VCaP (cell line): Measurements from ENCODE around the gene DEGS2.

ENCODE experiments used
- H3K27ac ChIP-seq: fragments of 450-650 bp; 2 replicates; pipeline ENCODE4 v1.5.1; 2017
- TF ChIP-seq, protein P1 (sequence below): fragments of 450-650 bp; conservative IDR thresholded peaks from 2 replicates; pipeline ENCODE4 v1.5.1; 2017; ENCODE audit warnings: mild to moderate bottlenecking, moderate library complexity

DEGS2 gene

DNA sequence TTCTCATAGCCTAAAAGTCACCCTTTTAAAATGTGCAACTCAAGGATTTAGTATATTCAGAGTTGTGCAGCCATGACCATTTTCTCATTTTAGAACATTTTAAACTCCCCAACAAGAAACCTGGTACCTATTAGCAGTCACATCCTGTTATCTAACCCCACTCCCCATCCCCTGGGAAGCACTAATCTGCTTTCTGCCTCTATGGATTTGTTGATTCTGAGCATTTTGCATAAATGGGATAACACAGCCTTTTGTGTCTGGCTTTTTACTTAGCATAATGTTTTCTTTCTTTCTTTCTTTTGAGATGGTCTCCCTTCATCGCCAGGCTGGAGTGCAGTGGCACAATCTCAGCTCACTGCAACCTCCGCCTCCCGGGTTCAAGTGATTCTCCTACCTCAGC lies 40.9 kb upstream of the DEGS2 start:
- no peak overlapping the region for H3K27ac ChIP-seq
- TF ChIP-seq, protein P1, sequence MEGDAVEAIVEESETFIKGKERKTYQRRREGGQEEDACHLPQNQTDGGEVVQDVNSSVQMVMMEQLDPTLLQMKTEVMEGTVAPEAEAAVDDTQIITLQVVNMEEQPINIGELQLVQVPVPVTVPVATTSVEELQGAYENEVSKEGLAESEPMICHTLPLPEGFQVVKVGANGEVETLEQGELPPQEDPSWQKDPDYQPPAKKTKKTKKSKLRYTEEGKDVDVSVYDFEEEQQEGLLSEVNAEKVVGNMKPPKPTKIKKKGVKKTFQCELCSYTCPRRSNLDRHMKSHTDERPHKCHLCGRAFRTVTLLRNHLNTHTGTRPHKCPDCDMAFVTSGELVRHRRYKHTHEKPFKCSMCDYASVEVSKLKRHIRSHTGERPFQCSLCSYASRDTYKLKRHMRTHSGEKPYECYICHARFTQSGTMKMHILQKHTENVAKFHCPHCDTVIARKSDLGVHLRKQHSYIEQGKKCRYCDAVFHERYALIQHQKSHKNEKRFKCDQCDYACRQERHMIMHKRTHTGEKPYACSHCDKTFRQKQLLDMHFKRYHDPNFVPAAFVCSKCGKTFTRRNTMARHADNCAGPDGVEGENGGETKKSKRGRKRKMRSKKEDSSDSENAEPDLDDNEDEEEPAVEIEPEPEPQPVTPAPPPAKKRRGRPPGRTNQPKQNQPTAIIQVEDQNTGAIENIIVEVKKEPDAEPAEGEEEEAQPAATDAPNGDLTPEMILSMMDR: no peak

- TF ChIP-seq, protein P1: no peak
- no peak overlapping the region for H3K27ac ChIP-seq
Observed at GRCh38 chr14:100199240-100199860, 39.9 kb upstream of the DEGS2 start.

DNA sequence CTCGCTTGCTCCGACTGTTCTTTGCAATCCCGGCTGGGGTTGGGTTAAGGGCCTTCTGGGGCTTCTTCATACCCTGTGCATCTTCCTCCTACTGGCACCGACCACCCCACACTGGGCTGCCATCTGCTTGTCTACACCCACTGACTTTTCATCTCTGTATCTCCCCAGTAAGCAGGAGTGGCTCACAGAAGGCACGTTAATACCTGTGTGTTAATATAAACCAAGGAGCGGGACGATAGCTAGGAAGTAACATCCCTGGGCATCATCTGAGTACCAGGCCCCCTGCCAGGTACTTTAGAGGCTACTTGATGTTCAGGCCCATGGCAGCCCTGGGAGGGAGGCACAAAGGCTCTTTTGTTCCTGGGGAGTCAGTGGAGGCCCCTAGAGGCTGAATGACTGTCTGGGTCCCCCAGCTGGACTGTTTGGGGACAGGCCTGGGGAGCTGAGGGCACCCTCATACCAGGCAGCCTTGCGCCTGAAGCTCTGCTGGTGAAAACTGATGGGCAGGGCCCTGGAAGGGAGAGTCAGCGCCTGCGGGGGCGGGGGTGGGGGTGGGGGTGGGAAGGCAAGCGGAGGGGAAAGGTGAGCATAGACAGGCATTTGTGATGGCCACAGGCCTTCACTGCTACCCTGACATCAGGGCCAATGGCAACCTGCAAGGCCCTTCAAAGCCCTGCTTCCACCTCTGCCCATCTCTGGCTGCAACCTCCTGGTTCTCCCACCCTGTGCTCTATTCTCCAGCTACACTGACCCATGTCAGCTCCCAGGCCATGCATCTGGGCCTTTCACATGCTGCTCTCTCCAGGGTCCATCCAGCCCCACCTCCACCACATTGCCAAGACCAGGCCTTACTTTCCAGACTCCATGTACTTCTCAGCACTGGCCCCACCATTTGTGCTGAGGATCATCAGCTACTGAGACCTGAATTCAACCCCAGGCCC lies 34.2 kb upstream of the DEGS2 start:
- H3K27ac ChIP-seq: peak overlapping the region; percentile 85
- TF ChIP-seq, protein P1: no peak

GRCh38 chr14:100192672-100193416 lies 33.4 kb upstream of the DEGS2 start:
- TF ChIP-seq, protein P1: peak; percentile 95
- peak overlapping the region; percentile 85 for H3K27ac ChIP-seq

DNA sequence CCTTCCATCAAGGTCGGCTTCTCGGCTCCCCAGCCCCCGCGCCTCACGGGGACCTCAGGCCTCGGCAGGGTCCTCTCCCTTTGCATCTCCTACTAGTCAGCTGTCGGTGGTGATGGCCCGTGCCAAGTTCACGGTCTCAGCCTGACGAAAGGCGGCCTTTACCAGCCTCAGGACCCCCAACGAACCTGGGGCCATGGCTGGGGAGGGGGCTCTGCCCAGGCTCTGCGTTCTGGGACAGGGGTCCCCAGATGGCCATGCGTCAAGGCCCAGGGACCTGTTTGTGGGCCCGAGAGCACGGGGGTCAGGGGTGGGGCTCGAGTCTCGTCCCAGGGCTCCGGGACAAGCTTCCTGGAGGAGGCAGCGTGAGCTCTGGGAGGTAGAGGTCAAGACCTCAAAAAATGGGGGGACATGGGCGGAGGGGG lies 32.8 kb upstream of the DEGS2 start:
- TF ChIP-seq, protein P1: no peak
- peak overlapping the region; percentile 85 for H3K27ac ChIP-seq

DNA sequence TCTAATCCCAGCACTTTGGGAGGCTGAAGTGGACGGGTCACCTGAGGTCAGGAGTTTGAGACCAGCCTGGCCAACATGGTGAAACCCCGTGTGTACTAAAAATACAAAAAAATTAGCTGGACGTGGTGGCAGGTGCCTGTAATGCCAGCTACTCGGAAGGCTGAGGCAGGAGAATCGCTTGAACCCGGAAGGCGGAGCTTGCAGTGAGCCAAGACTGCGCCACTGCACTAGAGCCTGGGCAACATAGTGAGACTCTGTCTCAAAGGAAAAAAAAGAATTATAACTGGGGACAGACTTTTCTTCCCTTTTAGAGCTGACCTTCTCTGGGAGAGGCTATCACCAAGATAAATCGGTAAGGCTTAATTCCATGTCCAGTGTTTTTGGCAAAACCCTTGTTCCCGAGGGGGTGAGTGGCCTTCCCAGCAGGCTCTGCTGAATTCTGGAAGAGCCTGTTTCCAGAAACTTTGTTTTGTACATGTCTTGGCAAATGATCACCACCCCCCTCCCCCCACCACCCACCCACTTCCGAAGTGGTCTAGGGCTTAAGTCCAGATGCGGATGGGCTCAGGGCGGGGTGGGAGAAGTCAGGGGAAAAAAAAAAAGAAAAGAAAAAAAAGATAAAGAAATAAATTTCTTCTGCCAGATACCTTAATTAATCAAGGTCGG lies 32.3 kb upstream of the DEGS2 start:
- TF ChIP-seq, protein P1: no peak
- peak overlapping the region; percentile 85 for H3K27ac ChIP-seq

- TF ChIP-seq, protein P1: no peak
- H3K27ac ChIP-seq: no peak overlapping the region
Observed at GRCh38 chr14:100190126-100190525, 30.7 kb upstream of the DEGS2 start.
